NT2/D1 (cell line): ENCODE measurements around the gene DCDC1.

Source experiments
- SUZ12 ChIP-seq: IDR thresholded peaks from 2 replicates; pipeline ENCODE4 v1.6.1; 2011; ENCODE audit not compliant: insufficient read length, insufficient read depth; ENCODE audit errors: extremely low read depth
- YY1 ChIP-seq: IDR thresholded peaks from 2 replicates; pipeline ENCODE4 v1.6.1; 2011; ENCODE audit not compliant: insufficient read length, insufficient read depth
- ZNF274 ChIP-seq: IDR thresholded peaks from 2 replicates; pipeline ENCODE4 v1.6.1; 2011; ENCODE audit warnings: mild to moderate bottlenecking, low read depth, low read length

DNA sequence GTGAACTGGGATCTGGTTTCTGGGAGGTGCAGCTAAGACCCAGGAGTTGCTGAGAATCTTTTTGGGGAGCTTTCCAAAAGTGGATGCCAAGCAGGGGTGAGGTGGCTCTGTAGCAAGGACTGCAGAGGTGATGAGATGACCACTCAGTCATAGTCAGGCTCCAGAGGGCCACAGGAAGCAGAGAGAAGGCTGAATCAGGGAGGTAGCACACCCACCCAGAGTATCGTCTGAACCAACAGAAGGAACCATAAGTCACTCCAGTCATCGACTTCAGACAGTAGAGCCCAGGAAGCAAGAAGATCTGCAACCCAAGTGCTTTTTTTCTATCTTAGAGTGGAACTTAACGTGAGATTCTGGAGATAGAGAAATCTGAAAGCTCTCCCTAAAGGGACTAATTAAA is 447.7 kb downstream of the DCDC1 start:
- TF ChIP-seq YY1 (no peak), ZNF274 (no peak), SUZ12 (no peak)
